Neural cell (in vitro differentiated cells): ENCODE data around the gene SLC6A19. TPM values are rescaled to one million over a fixed set of nuclear protein-coding genes. Genes with fewer than 3 reads are reported as not detected.

Experiments
- H2AFZ ChIP-seq: fragments of 200-600, 300-800 bp; sonication (generic), shearing (Covaris generic); 2 replicates; pipeline ENCODE4 v1.6.0; 2014; ENCODE audit warnings: low read depth, mild to moderate bottlenecking, antibody characterized with exemption, low read length, moderate library complexity
- H3F3A ChIP-seq: fragments of 200-600 bp; shearing (Covaris generic); 2 replicates; pipeline ENCODE4 v1.6.1; 2016; ENCODE audit warnings: mild to moderate bottlenecking, moderate library complexity, mixed read lengths, antibody characterized with exemption, low read length; ENCODE audit not compliant: insufficient read depth, poor library complexity, severe bottlenecking
- H3K27ac ChIP-seq: fragments of 200-600, 300-800 bp; sonication (generic), shearing (Covaris generic); 2 replicates; pipeline ENCODE4 v1.5.1; 2014; ENCODE audit warnings: mild to moderate bottlenecking, low read length, moderate library complexity
- H3K27me3 ChIP-seq: fragments of 300-800, 200-600 bp; sonication (generic), shearing (Covaris generic); 2 replicates; pipeline ENCODE4 v1.6.0; 2014; ENCODE audit warnings: mild to moderate bottlenecking, low read depth, low read length, moderate library complexity; ENCODE audit not compliant: insufficient read depth
- H3K36me3 ChIP-seq: fragments of 300-800, 200-600 bp; sonication (generic), shearing (Covaris generic); 2 replicates; pipeline ENCODE4 v1.5.1; 2014; ENCODE audit warnings: mild to moderate bottlenecking, antibody characterized with exemption, low read length, moderate library complexity; ENCODE audit not compliant: insufficient read depth
- H3K4me2 ChIP-seq: fragments of 300-800, 200-600 bp; sonication (generic), shearing (Covaris generic); 2 replicates; pipeline ENCODE4 v1.6.0; 2014; ENCODE audit warnings: mild to moderate bottlenecking, low read length
- H3K4me3 ChIP-seq: fragments of 300-800, 200-600 bp; sonication (generic), shearing (Covaris generic); 2 replicates; pipeline ENCODE4 v1.5.1; 2014; ENCODE audit warnings: mild to moderate bottlenecking, low read length, moderate library complexity
- H3K79me2 ChIP-seq: fragments of 200-600 bp; shearing (Covaris generic); replicated peaks from 2 replicates; pipeline ENCODE4 v1.6.0; 2014; ENCODE audit warnings: mild to moderate bottlenecking, low read length, moderate library complexity; ENCODE audit not compliant: insufficient read depth
- H3K9ac ChIP-seq: fragments of 300-800, 200-600 bp; sonication (generic), shearing (Covaris generic); 2 replicates; pipeline ENCODE4 v1.6.1; 2016; ENCODE audit warnings: mild to moderate bottlenecking, low read length, mixed read lengths
- H3K9me2 ChIP-seq: fragments of 200-600 bp; shearing (Covaris generic); 2 replicates; pipeline ENCODE4 v1.6.1; 2016; ENCODE audit warnings: mild to moderate bottlenecking, low read length, mixed read lengths; ENCODE audit not compliant: insufficient read depth
- H3K9me3 ChIP-seq: fragments of 200-600, 300-800 bp; sonication (generic), shearing (Covaris generic); 2 replicates; pipeline ENCODE4 v1.6.1; 2016; ENCODE audit warnings: mild to moderate bottlenecking, mixed run types, low read length, moderate library complexity, mixed read lengths
- H4K20me1 ChIP-seq: fragments of 200-600 bp; shearing (Covaris generic); 2 replicates; pipeline ENCODE4 v1.6.1; 2016; ENCODE audit warnings: mild to moderate bottlenecking, mixed run types; ENCODE audit not compliant: insufficient read depth
- EP300 ChIP-seq: fragments of 450-650 bp; conservative IDR thresholded peaks from 2 replicates; pipeline ENCODE4 v1.6.1; 2014; ENCODE audit warnings: antibody characterized with exemption, mild to moderate bottlenecking, moderate library complexity; ENCODE audit not compliant: poor library complexity, severe bottlenecking
- EZH2 ChIP-seq: fragments of 200-600, 300-800 bp; shearing (Covaris generic), sonication (generic); IDR thresholded peaks from 2 replicates; pipeline ENCODE4 v1.6.1; 2014; ENCODE audit warnings: antibody characterized with exemption, low read length, borderline replicate concordance, mild to moderate bottlenecking; ENCODE audit not compliant: insufficient read depth, poor library complexity, severe bottlenecking
- MXI1 ChIP-seq: fragments of 450-650 bp; conservative IDR thresholded peaks from 2 replicates; pipeline ENCODE4 v1.6.1; 2014; ENCODE audit warnings: antibody characterized with exemption, mild to moderate bottlenecking; ENCODE audit not compliant: poor library complexity, severe bottlenecking
- POLR2AphosphoS5 ChIP-seq: IDR thresholded peaks from 2 replicates; pipeline ENCODE4 v1.6.1; 2012
- RAD21 ChIP-seq: fragments of 450-650 bp; conservative IDR thresholded peaks from 2 replicates; pipeline ENCODE4 v1.6.1; 2014; ENCODE audit warnings: antibody characterized with exemption, mild to moderate bottlenecking, moderate library complexity
- REST ChIP-seq: IDR thresholded peaks from 2 replicates; pipeline ENCODE4 v1.6.1; 2012; ENCODE audit warnings: borderline replicate concordance
- SMC3 ChIP-seq: fragments of 450-650 bp; conservative IDR thresholded peaks from 2 replicates; pipeline ENCODE4 v1.6.1; 2014; ENCODE audit warnings: antibody characterized with exemption, mild to moderate bottlenecking, moderate library complexity; ENCODE audit not compliant: poor library complexity
- TAF1 ChIP-seq: IDR thresholded peaks from 2 replicates; pipeline ENCODE4 v1.6.1; 2012; ENCODE audit warnings: low read depth
- polyA plus RNA-seq: library from polyadenylated mRNA; depleted of rRNA; stranded (reverse); fragments of >200 nt; gene quantifications from 2 replicates; pipeline ENCODE4 v1.2.3, GENCODE V29; 2014
- TF ChIP-seq, protein P1 (sequence below): fragments of 450-650 bp; IDR thresholded peaks from 2 replicates; pipeline ENCODE4 v1.5.1; 2014; ENCODE audit warnings: antibody characterized with exemption, mild to moderate bottlenecking, moderate library complexity; ENCODE audit not compliant: poor library complexity, severe bottlenecking

SLC6A19 gene
- polyA plus RNA-seq, 1 donor from 2014 or later, result not detected

DNA sequence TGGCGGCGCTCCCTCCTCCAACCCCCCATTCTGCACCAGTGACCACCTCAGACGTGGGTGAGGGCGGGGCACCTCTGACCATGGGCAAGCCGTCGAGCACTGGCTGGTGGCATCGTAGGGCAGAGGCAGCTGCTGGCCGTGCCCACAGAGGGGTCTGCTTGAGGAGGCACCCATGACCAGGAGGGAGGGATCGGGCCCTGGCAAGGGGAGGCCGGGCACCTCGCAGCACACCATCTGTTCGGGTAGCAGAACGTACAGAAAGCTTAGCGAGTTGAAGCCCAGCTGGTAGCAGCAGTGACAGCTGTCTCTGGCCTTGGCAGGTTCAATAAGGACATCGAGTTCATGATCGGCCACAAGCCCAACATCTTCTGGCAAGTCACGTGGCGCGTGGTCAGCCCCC, 19.4 kb downstream of the SLC6A19 start:
- H4K20me1 ChIP-seq, result no peaks in the 10 kb centered on the region
- H3K4me3 ChIP-seq, result no peak overlapping the region
- H3K9me3 ChIP-seq, result no peaks in the 10 kb centered on the region
- H3K4me2 ChIP-seq, result no peak overlapping the region
- H3F3A ChIP-seq, result no peaks in the 10 kb centered on the region
- H3K27ac ChIP-seq, result no peak overlapping the region
- TF ChIP-seq EP300, result no peak
- TF ChIP-seq TAF1, result no peak
- no peak for TF ChIP-seq REST
- no peak for TF ChIP-seq SMC3
- TF ChIP-seq, protein P1, sequence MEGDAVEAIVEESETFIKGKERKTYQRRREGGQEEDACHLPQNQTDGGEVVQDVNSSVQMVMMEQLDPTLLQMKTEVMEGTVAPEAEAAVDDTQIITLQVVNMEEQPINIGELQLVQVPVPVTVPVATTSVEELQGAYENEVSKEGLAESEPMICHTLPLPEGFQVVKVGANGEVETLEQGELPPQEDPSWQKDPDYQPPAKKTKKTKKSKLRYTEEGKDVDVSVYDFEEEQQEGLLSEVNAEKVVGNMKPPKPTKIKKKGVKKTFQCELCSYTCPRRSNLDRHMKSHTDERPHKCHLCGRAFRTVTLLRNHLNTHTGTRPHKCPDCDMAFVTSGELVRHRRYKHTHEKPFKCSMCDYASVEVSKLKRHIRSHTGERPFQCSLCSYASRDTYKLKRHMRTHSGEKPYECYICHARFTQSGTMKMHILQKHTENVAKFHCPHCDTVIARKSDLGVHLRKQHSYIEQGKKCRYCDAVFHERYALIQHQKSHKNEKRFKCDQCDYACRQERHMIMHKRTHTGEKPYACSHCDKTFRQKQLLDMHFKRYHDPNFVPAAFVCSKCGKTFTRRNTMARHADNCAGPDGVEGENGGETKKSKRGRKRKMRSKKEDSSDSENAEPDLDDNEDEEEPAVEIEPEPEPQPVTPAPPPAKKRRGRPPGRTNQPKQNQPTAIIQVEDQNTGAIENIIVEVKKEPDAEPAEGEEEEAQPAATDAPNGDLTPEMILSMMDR, result no peak
- no peak for TF ChIP-seq RAD21
- no peak for TF ChIP-seq POLR2AphosphoS5
- TF ChIP-seq EZH2, result no peak
- TF ChIP-seq MXI1, result no peak
- H3K36me3 ChIP-seq, result no peaks in the 10 kb centered on the region
- H3K27me3 ChIP-seq, result no peaks in the 10 kb centered on the region
- H2AFZ ChIP-seq, result no peak overlapping the region
- no peaks in the 10 kb centered on the region for H3K9me2 ChIP-seq
- no peaks in the 10 kb centered on the region for H3K79me2 ChIP-seq
- no peak overlapping the region for H3K9ac ChIP-seq

DNA sequence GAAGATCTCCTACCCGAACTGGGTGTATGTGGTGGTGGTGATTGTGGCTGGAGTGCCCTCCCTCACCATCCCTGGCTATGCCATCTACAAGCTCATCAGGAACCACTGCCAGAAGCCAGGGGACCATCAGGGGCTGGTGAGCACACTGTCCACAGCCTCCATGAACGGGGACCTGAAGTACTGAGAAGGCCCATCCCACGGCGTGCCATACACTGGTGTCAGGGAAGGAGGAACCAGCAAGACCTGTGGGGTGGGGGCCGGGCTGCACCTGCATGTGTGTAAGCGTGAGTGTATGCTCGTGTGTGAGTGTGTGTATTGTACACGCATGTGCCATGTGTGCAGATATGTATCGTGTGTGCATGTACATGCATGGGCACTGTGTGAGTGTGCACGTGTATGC, 20.3 kb downstream of the SLC6A19 start:
- Histone ChIP-seq H4K20me1 (no peaks in the 10 kb centered on the region), H3K4me2 (no peak overlapping the region), H3K9me3 (no peaks in the 10 kb centered on the region), H3K36me3 (no peaks in the 10 kb centered on the region), H3F3A (no peaks in the 10 kb centered on the region), H3K79me2 (no peaks in the 10 kb centered on the region), H3K9me2 (no peaks in the 10 kb centered on the region), H2AFZ (no peak overlapping the region), H3K27ac (no peak overlapping the region), H3K9ac (no peak overlapping the region), H3K4me3 (no peak overlapping the region), H3K27me3 (no peaks in the 10 kb centered on the region)
- TF ChIP-seq REST (no peak), SMC3 (no peak), RAD21 (no peak), POLR2AphosphoS5 (no peak), TAF1 (no peak), EP300 (no peak), MXI1 (no peak), EZH2 (no peak)
- TF ChIP-seq, protein P1, result no peak
